K562 (cell line): ENCODE results near the gene MECR. TPM values are rescaled to one million over a fixed set of nuclear protein-coding genes. Genes with fewer than 3 reads are reported as not detected.

ENCODE experiments used
- BDP1 ChIP-seq: IDR thresholded peaks from 3 replicates; pipeline ENCODE4 v1.6.1; 2011; ENCODE audit not compliant: insufficient read length, insufficient read depth
- CBFA2T3 ChIP-seq: fragments of 450-650 bp; IDR thresholded peaks from 2 replicates; pipeline ENCODE4 v1.6.1; 2017
- CHD2 ChIP-seq: IDR thresholded peaks from 2 replicates; pipeline ENCODE4 v1.6.1; 2011; ENCODE audit warnings: low read depth, low read length
- FOSL1 ChIP-seq: fragments of 200-800 bp; sonication (Bioruptor generic); conservative IDR thresholded peaks from 2 replicates; pipeline ENCODE4 v1.6.1; 2016; ENCODE audit warnings: missing genetic modification characterization, missing compliant biosample characterization
- HDAC1 ChIP-seq, 2 experiments: fragments of 450-650 bp; IDR thresholded peaks; 2 replicates each; pipeline ENCODE4 v1.6.1; 2016 to 2017; ENCODE audit warnings: inconsistent platforms in 1 of 2, mild to moderate bottlenecking in 1 of 2, moderate library complexity in 1 of 2
- SIRT6 ChIP-seq: IDR thresholded peaks from one replicate; pipeline ENCODE4 v1.6.1; 2012; ENCODE audit warnings: low read depth, mild to moderate bottlenecking, control low read depth, inconsistent platforms, low read length, moderate library complexity
- TCF7 ChIP-seq: sonication (generic); IDR thresholded peaks from 2 replicates; pipeline ENCODE4 v1.6.1; 2016; ENCODE audit warnings: antibody characterized with exemption, borderline replicate concordance
- ZNF324 ChIP-seq: fragments of 250-450 bp; sonication (Bioruptor Pico); IDR thresholded peaks from 2 replicates; pipeline ENCODE4 v1.4.0; 2020; ENCODE audit warnings: mild to moderate bottlenecking
- ZNF408 ChIP-seq: fragments of 250-450 bp; sonication (Bioruptor Pico); IDR thresholded peaks from 2 replicates; pipeline ENCODE4 v1.4.0; 2020; ENCODE audit warnings: low read depth, mild to moderate bottlenecking, moderate library complexity
- polyA plus RNA-seq, 8 experiments: library from polyadenylated mRNA; depleted of rRNA in 4 of 8; stranded (reverse) in 5 of 8; unstranded in 3 of 8; fragments of >200 nt; fragmentation: Nextera tagmentation in 2 of 8; fragmentation: Illumina TruSeq in 1 of 8; extraction: Ambion mirVana in 2 of 8; extraction: Trizol in 1 of 8; gene quantifications; 2 replicates each; pipeline versions ENCODE4 v1.2.1 to v1.2.3, GENCODE V29; 2011 to 2014; ENCODE audit warnings: inconsistent platforms in 1 of 8, missing spikeins in 1 of 8
- total RNA-seq, 7 experiments: library from RNA; depleted of rRNA in 6 of 7; stranded (reverse); fragments of >200 nt in 6 of 7; fragmentation: Illumina TruSeq in 2 of 7; extraction: Trizol in 2 of 7; gene quantifications; 2 replicates each; pipeline versions ENCODE4 v1.2.1 to v1.2.3, GENCODE V29; 2011 to 2021; ENCODE audit warnings: low replicate concordance in 1 of 7
- TF ChIP-seq, protein P1 (sequence below), 2 experiments: fragments of 150-350 bp in 1 of 2; IDR thresholded peaks; 2 replicates each; pipeline ENCODE4 v1.6.1; 2012 to 2016; ENCODE audit warnings: low read depth in 2 of 2, low read length in 2 of 2, mild to moderate bottlenecking in 1 of 2, moderate library complexity in 1 of 2
- TF ChIP-seq, protein P2 (sequence below): fragments of 450-650 bp; IDR thresholded peaks from 2 replicates; pipeline ENCODE4 v1.6.1; 2017; ENCODE audit warnings: antibody characterized with exemption, mild to moderate bottlenecking
- TF ChIP-seq, protein P3 (sequence below), 2 experiments: fragments of 450-650 bp in 1 of 2; IDR thresholded peaks; 2 replicates each; pipeline ENCODE4 v1.6.1; 2011 to 2017; ENCODE audit warnings: low read depth in 2 of 2, antibody characterized with exemption in 1 of 2, borderline replicate concordance in 1 of 2, low read length in 1 of 2, mild to moderate bottlenecking in 1 of 2, mixed read lengths in 1 of 2; ENCODE audit not compliant: control insufficient read depth in 1 of 2
- TF ChIP-seq, protein P4 (sequence below): conservative IDR thresholded peaks from 2 replicates; pipeline ENCODE4 v1.6.1; 2011; ENCODE audit warnings: low read depth, mild to moderate bottlenecking, low read length; ENCODE audit not compliant: control insufficient read depth

Gene MECR
- total and polyA plus RNA-seq, 9 of the 15 experiments (the other 6 are each of a cell fraction or from before 2014, with no cell fraction given) = 10.4 to 58.6 (median 42.9) TPM

DNA sequence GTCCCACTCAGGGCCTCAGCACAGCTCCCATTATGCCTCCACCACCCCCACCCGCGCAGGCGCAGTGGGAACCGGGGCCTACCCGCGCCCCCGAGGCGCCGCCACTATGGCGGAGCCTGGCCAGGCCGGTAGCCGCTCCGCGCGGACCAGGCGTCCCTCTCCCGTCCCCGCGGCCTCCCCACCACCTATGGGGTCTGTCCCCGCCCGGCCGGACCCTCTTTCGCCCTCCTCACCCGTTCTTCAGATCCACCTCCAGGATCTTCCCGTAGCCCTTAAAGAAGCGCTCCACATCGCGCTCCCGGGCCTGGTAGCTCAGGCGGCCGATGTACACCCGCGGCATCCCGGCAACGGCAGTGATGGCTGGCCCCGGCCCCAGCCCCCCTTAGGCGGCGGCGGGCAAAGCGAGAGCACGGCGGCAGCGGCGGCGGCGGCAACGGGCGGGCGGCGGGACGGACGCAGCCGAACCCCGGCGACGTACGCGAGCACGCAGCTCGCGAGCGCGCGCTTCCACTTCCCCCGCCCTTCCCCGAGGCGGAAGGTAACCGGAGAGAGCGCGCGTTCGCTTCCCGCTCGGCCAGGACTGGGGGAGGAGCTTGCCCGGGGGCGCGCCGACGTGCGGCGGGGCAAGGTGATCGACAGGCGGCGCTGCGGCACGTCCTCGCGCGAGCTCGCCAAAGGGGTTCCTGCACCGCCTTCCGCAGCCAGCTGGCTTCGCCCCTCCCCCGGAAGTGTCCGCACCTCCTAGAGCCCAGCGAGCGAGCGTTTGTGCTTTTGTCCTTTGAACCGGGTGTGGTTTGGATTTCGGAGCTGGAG, 49.1 kb downstream of the MECR start, which contains the start of gene SRSF4 (continued):
- TF ChIP-seq, protein P1, sequence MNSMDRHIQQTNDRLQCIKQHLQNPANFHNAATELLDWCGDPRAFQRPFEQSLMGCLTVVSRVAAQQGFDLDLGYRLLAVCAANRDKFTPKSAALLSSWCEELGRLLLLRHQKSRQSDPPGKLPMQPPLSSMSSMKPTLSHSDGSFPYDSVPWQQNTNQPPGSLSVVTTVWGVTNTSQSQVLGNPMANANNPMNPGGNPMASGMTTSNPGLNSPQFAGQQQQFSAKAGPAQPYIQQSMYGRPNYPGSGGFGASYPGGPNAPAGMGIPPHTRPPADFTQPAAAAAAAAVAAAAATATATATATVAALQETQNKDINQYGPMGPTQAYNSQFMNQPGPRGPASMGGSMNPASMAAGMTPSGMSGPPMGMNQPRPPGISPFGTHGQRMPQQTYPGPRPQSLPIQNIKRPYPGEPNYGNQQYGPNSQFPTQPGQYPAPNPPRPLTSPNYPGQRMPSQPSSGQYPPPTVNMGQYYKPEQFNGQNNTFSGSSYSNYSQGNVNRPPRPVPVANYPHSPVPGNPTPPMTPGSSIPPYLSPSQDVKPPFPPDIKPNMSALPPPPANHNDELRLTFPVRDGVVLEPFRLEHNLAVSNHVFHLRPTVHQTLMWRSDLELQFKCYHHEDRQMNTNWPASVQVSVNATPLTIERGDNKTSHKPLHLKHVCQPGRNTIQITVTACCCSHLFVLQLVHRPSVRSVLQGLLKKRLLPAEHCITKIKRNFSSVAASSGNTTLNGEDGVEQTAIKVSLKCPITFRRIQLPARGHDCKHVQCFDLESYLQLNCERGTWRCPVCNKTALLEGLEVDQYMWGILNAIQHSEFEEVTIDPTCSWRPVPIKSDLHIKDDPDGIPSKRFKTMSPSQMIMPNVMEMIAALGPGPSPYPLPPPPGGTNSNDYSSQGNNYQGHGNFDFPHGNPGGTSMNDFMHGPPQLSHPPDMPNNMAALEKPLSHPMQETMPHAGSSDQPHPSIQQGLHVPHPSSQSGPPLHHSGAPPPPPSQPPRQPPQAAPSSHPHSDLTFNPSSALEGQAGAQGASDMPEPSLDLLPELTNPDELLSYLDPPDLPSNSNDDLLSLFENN (IDR thresholded peaks at IDR 0.05; ENCODE audit: low read depth in 2 of 2, low read length in 2 of 2) = peak in 1 of 2 experiments; percentile 61; a peak in 1 of 4 replicates
- TF ChIP-seq ZNF408 (CRISPR knock-in tag) (no peak), CHD2 (peak; percentile 93), CBFA2T3 (peak; percentile 20; the same call in 1 of the 2 replicates), HDAC1 (IDR thresholded peaks at IDR 0.05) (peak in 1 of 2 experiments; percentile 69; a peak in 2 of 4 replicates), TCF7 (0 out of 2 replicates have a peak, but pooled peaks have one; percentile 46), FOSL1 (peak; percentile 29; the same call in 1 of the 2 replicates), BDP1 (no peak), SIRT6 (no peak), ZNF324 (CRISPR knock-in tag) (no peak)
- TF ChIP-seq, protein P2, sequence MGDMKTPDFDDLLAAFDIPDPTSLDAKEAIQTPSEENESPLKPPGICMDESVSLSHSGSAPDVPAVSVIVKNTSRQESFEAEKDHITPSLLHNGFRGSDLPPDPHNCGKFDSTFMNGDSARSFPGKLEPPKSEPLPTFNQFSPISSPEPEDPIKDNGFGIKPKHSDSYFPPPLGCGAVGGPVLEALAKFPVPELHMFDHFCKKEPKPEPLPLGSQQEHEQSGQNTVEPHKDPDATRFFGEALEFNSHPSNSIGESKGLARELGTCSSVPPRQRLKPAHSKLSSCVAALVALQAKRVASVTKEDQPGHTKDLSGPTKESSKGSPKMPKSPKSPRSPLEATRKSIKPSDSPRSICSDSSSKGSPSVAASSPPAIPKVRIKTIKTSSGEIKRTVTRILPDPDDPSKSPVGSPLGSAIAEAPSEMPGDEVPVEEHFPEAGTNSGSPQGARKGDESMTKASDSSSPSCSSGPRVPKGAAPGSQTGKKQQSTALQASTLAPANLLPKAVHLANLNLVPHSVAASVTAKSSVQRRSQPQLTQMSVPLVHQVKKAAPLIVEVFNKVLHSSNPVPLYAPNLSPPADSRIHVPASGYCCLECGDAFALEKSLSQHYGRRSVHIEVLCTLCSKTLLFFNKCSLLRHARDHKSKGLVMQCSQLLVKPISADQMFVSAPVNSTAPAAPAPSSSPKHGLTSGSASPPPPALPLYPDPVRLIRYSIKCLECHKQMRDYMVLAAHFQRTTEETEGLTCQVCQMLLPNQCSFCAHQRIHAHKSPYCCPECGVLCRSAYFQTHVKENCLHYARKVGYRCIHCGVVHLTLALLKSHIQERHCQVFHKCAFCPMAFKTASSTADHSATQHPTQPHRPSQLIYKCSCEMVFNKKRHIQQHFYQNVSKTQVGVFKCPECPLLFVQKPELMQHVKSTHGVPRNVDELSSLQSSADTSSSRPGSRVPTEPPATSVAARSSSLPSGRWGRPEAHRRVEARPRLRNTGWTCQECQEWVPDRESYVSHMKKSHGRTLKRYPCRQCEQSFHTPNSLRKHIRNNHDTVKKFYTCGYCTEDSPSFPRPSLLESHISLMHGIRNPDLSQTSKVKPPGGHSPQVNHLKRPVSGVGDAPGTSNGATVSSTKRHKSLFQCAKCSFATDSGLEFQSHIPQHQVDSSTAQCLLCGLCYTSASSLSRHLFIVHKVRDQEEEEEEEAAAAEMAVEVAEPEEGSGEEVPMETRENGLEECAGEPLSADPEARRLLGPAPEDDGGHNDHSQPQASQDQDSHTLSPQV = peak; percentile 89
- TF ChIP-seq, protein P3, sequence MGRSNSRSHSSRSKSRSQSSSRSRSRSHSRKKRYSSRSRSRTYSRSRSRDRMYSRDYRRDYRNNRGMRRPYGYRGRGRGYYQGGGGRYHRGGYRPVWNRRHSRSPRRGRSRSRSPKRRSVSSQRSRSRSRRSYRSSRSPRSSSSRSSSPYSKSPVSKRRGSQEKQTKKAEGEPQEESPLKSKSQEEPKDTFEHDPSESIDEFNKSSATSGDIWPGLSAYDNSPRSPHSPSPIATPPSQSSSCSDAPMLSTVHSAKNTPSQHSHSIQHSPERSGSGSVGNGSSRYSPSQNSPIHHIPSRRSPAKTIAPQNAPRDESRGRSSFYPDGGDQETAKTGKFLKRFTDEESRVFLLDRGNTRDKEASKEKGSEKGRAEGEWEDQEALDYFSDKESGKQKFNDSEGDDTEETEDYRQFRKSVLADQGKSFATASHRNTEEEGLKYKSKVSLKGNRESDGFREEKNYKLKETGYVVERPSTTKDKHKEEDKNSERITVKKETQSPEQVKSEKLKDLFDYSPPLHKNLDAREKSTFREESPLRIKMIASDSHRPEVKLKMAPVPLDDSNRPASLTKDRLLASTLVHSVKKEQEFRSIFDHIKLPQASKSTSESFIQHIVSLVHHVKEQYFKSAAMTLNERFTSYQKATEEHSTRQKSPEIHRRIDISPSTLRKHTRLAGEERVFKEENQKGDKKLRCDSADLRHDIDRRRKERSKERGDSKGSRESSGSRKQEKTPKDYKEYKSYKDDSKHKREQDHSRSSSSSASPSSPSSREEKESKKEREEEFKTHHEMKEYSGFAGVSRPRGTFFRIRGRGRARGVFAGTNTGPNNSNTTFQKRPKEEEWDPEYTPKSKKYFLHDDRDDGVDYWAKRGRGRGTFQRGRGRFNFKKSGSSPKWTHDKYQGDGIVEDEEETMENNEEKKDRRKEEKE (IDR thresholded peaks at IDR 0.05; ENCODE audit: borderline replicate concordance in 1 of 2, control insufficient read depth in 1 of 2, low read depth in 2 of 2, low read length in 1 of 2) = peak in 1 of 2 experiments; percentile 82; a peak in 1 of 4 replicates
- TF ChIP-seq, protein P4, sequence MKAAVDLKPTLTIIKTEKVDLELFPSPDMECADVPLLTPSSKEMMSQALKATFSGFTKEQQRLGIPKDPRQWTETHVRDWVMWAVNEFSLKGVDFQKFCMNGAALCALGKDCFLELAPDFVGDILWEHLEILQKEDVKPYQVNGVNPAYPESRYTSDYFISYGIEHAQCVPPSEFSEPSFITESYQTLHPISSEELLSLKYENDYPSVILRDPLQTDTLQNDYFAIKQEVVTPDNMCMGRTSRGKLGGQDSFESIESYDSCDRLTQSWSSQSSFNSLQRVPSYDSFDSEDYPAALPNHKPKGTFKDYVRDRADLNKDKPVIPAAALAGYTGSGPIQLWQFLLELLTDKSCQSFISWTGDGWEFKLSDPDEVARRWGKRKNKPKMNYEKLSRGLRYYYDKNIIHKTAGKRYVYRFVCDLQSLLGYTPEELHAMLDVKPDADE = peak; percentile 91
